Neuronal stem cell (in vitro differentiated cells): Measurements from ENCODE around the gene SOBP.

Source experiments
- DNase-seq: peaks from one replicate; pipeline ENCODE4 v3.0.0-alpha.2; 2013; ENCODE audit warnings: low spot score
- H2AFZ ChIP-seq: one replicate; pipeline ENCODE4 v1.6.1; 2013; ENCODE audit warnings: mild to moderate bottlenecking, low read length, inconsistent platforms
- H2AK5ac ChIP-seq: 2 replicates; pipeline ENCODE4 v1.6.1; 2013; ENCODE audit warnings: low read depth, mild to moderate bottlenecking, inconsistent platforms, low read length, moderate library complexity, mixed read lengths
- H2BK120ac ChIP-seq: 2 replicates; pipeline ENCODE4 v1.6.1; 2013; ENCODE audit warnings: low read depth, mild to moderate bottlenecking, inconsistent platforms, low read length, moderate library complexity, mixed read lengths
- H2BK12ac ChIP-seq: one replicate; pipeline ENCODE4 v1.6.1; 2013; ENCODE audit warnings: low read length, inconsistent platforms
- H2BK15ac ChIP-seq: 2 replicates; pipeline ENCODE4 v1.6.1; 2013; ENCODE audit warnings: mild to moderate bottlenecking, low read length, inconsistent platforms, mixed read lengths
- H2BK5ac ChIP-seq: one replicate; pipeline ENCODE4 v1.6.1; 2013; ENCODE audit warnings: inconsistent platforms, mild to moderate bottlenecking, low read length, moderate library complexity
- H3K14ac ChIP-seq: one replicate; pipeline ENCODE4 v1.6.1; 2013; ENCODE audit warnings: low read length, inconsistent platforms
- H3K18ac ChIP-seq: 2 replicates; pipeline ENCODE4 v1.6.1; 2013; ENCODE audit warnings: low read length, inconsistent platforms
- H3K23ac ChIP-seq: 2 replicates; pipeline ENCODE4 v1.6.1; 2013; ENCODE audit warnings: low read depth, mild to moderate bottlenecking, mixed read lengths, low read length, inconsistent platforms; ENCODE audit not compliant: poor library complexity
- H3K27ac ChIP-seq: replicated peaks from 3 replicates; pipeline ENCODE4 v1.5.1; 2013; ENCODE audit warnings: low read length, inconsistent platforms
- H3K27me3 ChIP-seq, 3 experiments: 2 replicates each; pipeline ENCODE4 v1.6.1; 2013; ENCODE audit warnings: low read length in 3 of 3, mild to moderate bottlenecking in 2 of 3, inconsistent platforms in 1 of 3, low read depth in 1 of 3, mixed read lengths in 1 of 3, moderate library complexity in 1 of 3; ENCODE audit not compliant: control insufficient read depth in 3 of 3, insufficient read depth in 3 of 3
- H3K36me3 ChIP-seq, 2 donors: replicated peaks in 1 of 2; 2 replicates each; pipeline ENCODE4 v1.6.1; 2013; ENCODE audit warnings: low read length in 2 of 2; ENCODE audit not compliant: control insufficient read depth in 2 of 2, insufficient read depth in 2 of 2
- H3K4ac ChIP-seq: 2 replicates; pipeline ENCODE4 v1.6.1; 2013; ENCODE audit warnings: inconsistent platforms, mild to moderate bottlenecking, low read length, moderate library complexity
- H3K4me1 ChIP-seq, 2 donors: 1 replicate in 1 of 2; 2 replicates in 1 of 2; pipeline ENCODE4 v1.6.1; 2013; ENCODE audit warnings: low read length in 2 of 2, low read depth in 1 of 2; ENCODE audit not compliant: control insufficient read depth in 2 of 2, insufficient read depth in 1 of 2
- H3K4me2 ChIP-seq: one replicate; pipeline ENCODE4 v1.6.1; 2013; ENCODE audit warnings: mild to moderate bottlenecking, low read length, inconsistent platforms; ENCODE audit not compliant: insufficient read depth, poor library complexity, severe bottlenecking
- H3K4me3 ChIP-seq, 2 donors: 2 replicates each; pipeline ENCODE4 v1.5.1; 2013; ENCODE audit warnings: low read length in 2 of 2, mild to moderate bottlenecking in 2 of 2, inconsistent platforms in 1 of 2, moderate library complexity in 1 of 2
- H3K79me1 ChIP-seq: one replicate; pipeline ENCODE4 v1.6.1; 2013; ENCODE audit warnings: low read depth, mild to moderate bottlenecking, inconsistent platforms, low read length, moderate library complexity
- H3K9ac ChIP-seq: one replicate; pipeline ENCODE4 v1.6.1; 2013; ENCODE audit warnings: mild to moderate bottlenecking, low read depth, low read length, inconsistent platforms; ENCODE audit not compliant: poor library complexity
- H3K9me3 ChIP-seq, 2 donors: replicated peaks in 1 of 2; 2 replicates each; pipeline versions ENCODE3 to v1.6.1; 2013; ENCODE audit warnings: low read length in 2 of 2, mild to moderate bottlenecking in 2 of 2, inconsistent platforms in 1 of 2, low read depth in 1 of 2, mixed read lengths in 1 of 2, moderate library complexity in 1 of 2; ENCODE audit not compliant: control insufficient read depth in 2 of 2, insufficient read depth in 1 of 2
- H4K8ac ChIP-seq: one replicate; pipeline ENCODE4 v1.6.1; 2013; ENCODE audit warnings: low read depth, mild to moderate bottlenecking, inconsistent platforms, low read length, moderate library complexity
- H4K91ac ChIP-seq: one replicate; pipeline ENCODE4 v1.6.1; 2013; ENCODE audit warnings: low read length, low read depth, mild to moderate bottlenecking, inconsistent platforms; ENCODE audit not compliant: poor library complexity
- WGBS, 2 donors: extraction: QIAGEN DNeasy Blood & Tissue Kit; methylation state at CpG; one replicate each; pipeline ENCODE4 v1.1.7; 2013; ENCODE audit warnings: missing lambda C conversion rate in 2 of 2, mixed read lengths in 1 of 2; ENCODE audit not compliant: insufficient read length in 2 of 2, insufficient replicate concordance in 1 of 2; ENCODE audit errors: extremely low coverage in 2 of 2; 5-methylcytosine and 5-hydroxymethylcytosine counted together

Gene SOBP

DNA sequence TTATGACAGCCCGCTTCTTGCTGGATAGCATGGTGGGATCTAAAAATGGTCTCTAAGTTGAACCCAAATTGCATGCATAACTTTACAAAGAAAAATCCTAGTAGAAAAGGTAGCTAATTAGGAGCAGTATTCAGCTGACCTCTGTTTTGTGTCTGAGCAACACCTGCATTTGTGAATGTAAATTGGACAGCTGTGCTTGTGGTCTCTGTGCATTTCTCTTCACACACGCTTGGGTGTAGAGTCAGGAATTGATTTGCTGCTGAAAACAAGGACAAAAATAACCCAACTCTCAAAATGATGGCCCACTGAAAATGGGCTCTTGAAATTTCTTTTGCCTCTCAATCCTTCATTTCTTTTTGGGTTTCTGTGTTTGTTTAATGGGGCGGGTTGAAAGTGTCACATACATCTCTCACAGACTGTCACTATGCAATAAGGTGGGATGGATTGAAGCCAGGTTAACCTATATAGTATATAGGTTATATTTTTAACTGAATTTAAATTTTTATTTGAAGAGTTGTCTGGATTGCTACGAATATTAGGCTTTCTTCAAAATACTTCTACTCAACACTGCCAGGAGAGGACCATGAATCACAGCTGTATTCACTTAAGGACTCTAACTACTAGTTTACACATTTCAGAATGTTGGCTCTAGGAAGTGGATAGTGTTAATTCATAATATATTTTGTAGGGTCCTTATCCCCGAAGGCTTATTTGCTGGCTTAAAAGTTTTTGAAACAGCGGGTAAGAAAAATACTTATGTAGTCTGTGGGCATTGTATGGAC lies 46.5 kb downstream of the SOBP start:
- H3K27ac ChIP-seq: peak overlapping the region; percentile 38
- WGBS, 2 donors: no CpG with 5 or more reads among the region's 6 CpGs
- H3K4me2 ChIP-seq: no peak overlapping the region
- H3K4me3 ChIP-seq: no peak overlapping the region
- no peak overlapping the region for H2BK15ac ChIP-seq
- H3K79me1 ChIP-seq: no peaks in the 10 kb centered on the region
- H2BK5ac ChIP-seq: no peak overlapping the region
- H4K8ac ChIP-seq: no peak overlapping the region
- H2BK120ac ChIP-seq: no peak overlapping the region
- H3K18ac ChIP-seq: no peak overlapping the region
- no peak overlapping the region for H2AFZ ChIP-seq
- H3K9ac ChIP-seq: no peak overlapping the region
- no peak overlapping the region for H4K91ac ChIP-seq
- H3K36me3 ChIP-seq: peaks cover 0 to 53% of the 10 kb centered on the region in 2 donors
- no peak for DNase-seq
- H3K27me3 ChIP-seq: no peaks in the 10 kb centered on the region
- peaks cover 32 to 60% of the 10 kb centered on the region in 2 donors for H3K4me1 ChIP-seq
- H2BK12ac ChIP-seq: no peak overlapping the region
- no peak overlapping the region for H3K14ac ChIP-seq
- no peak overlapping the region for H2AK5ac ChIP-seq
- no peaks in the 10 kb centered on the region for H3K9me3 ChIP-seq
- no peak overlapping the region for H3K23ac ChIP-seq
- H3K4ac ChIP-seq: no peak overlapping the region

DNA sequence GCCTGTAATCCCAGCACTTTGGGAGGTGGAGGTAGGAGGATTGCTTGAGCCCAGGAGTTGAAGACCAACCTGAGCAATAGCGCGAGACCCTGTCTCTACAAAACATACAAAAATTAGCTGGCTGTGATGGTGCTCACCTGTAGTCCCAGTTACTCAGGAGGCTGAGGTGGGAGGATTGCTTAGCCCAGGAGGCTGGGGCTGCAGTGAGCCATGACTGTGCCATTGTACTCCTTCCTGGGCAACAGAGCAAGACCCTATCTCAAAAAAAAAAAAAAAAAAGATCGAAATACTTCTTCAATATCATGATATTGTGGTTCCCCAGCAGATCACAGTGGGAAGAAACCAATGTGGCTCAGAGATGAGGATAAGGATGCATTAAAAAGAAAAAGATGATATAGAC lies 47.6 kb downstream of the SOBP start:
- Histone ChIP-seq H3K4me3 (no peak overlapping the region), H2BK120ac (no peak overlapping the region), H3K4me1 (peaks cover 32 to 55% of the 10 kb centered on the region in 2 donors), H2AK5ac (no peak overlapping the region), H3K27ac (no peak overlapping the region), H3K14ac (no peak overlapping the region), H2AFZ (no peak overlapping the region), H3K9me3 (no peaks in the 10 kb centered on the region), H2BK5ac (no peak overlapping the region), H2BK15ac (no peak overlapping the region), H3K18ac (no peak overlapping the region), H4K8ac (no peak overlapping the region), H3K9ac (no peak overlapping the region), H3K4me2 (no peak overlapping the region), H3K23ac (no peak overlapping the region), H4K91ac (no peak overlapping the region), H3K36me3 (peaks cover 0 to 47% of the 10 kb centered on the region in 2 donors), H3K27me3 (no peaks in the 10 kb centered on the region), H2BK12ac (no peak overlapping the region), H3K79me1 (no peaks in the 10 kb centered on the region), H3K4ac (no peak overlapping the region)
- DNase-seq: no peak
- WGBS, 2 donors: no CpG with 5 or more reads among the region's 3 CpGs

DNA sequence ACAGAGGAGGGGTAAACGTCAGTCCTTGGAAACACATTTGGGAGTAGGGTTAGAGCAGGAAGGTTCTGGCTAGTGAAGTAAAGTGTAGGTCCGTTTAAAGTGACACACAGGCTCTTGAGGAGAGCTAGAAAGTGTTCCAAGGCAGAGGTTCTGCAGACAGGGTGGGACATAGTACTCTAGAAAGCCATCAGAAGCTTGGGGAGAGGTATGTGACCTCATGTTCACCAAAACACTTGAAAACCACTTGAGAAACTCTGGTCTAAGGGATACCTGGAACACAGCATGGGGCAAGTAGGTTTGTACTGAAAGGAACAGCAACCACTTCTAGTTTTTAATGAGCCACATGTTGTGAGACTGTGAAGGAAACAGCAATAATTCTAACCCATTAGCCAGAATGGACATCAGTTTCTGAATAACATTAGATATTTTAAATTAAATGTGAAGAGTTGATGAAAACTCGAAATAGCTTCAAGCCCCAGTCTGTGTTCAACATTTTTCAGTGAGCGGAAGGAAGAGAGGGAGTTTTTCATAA lies 49.0 kb downstream of the SOBP start:
- no peak overlapping the region for H3K14ac ChIP-seq
- H3K36me3 ChIP-seq: peaks cover 0 to 49% of the 10 kb centered on the region in 2 donors
- no peak overlapping the region for H3K18ac ChIP-seq
- no peaks in the 10 kb centered on the region for H3K9me3 ChIP-seq
- no peak overlapping the region for H3K23ac ChIP-seq
- no peak for DNase-seq
- no peak overlapping the region for H4K91ac ChIP-seq
- WGBS, 2 donors: no CpG with 5 or more reads among the region's 4 CpGs
- no peak overlapping the region for H2BK15ac ChIP-seq
- H4K8ac ChIP-seq: no peak overlapping the region
- H3K4me2 ChIP-seq: no peak overlapping the region
- H3K27ac ChIP-seq: no peak overlapping the region
- H2AK5ac ChIP-seq: no peak overlapping the region
- H3K4me3 ChIP-seq: no peak overlapping the region
- H3K4me1 ChIP-seq: peaks cover 24 to 49% of the 10 kb centered on the region in 2 donors
- H2BK5ac ChIP-seq: no peak overlapping the region
- no peak overlapping the region for H3K4ac ChIP-seq
- H2AFZ ChIP-seq: no peak overlapping the region
- no peak overlapping the region for H2BK12ac ChIP-seq
- no peak overlapping the region for H2BK120ac ChIP-seq
- no peaks in the 10 kb centered on the region for H3K27me3 ChIP-seq
- no peak overlapping the region for H3K9ac ChIP-seq
- H3K79me1 ChIP-seq: no peaks in the 10 kb centered on the region

DNA sequence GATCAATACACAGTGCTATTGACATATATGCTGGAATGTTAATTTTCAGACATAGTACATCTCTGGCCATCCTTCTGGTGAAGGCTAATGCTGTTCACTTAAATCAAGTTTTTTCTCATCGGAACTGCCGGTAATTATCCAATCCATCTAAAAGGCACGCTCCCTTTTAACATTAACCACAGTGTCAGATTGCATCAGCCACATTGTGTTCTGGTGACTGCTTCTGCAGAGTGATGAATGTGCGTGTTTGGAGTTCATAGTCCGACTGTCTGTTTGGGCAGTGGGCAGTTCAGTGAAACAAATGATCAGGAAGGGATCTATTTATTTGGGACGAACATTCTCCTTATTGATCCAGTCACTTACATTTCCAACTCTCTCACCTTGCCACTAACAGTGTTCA lies 49.5 kb downstream of the SOBP start:
- H2BK12ac ChIP-seq: no peak overlapping the region
- no peak overlapping the region for H3K4me2 ChIP-seq
- no peak overlapping the region for H4K91ac ChIP-seq
- no peaks in the 10 kb centered on the region for H3K9me3 ChIP-seq
- no peak overlapping the region for H3K23ac ChIP-seq
- no peak overlapping the region for H2AK5ac ChIP-seq
- peaks cover 0 to 49% of the 10 kb centered on the region in 2 donors for H3K36me3 ChIP-seq
- no peaks in the 10 kb centered on the region for H3K27me3 ChIP-seq
- no peak overlapping the region for H2AFZ ChIP-seq
- no peak overlapping the region for H3K27ac ChIP-seq
- H3K4ac ChIP-seq: no peak overlapping the region
- no peak overlapping the region for H3K9ac ChIP-seq
- H3K18ac ChIP-seq: no peak overlapping the region
- peaks cover 21 to 44% of the 10 kb centered on the region in 2 donors for H3K4me1 ChIP-seq
- H3K79me1 ChIP-seq: no peaks in the 10 kb centered on the region
- H4K8ac ChIP-seq: no peak overlapping the region
- no peak overlapping the region for H2BK5ac ChIP-seq
- DNase-seq: no peak
- H3K14ac ChIP-seq: no peak overlapping the region
- no peak overlapping the region for H3K4me3 ChIP-seq
- no CpG with 5 or more reads among the region's 6 CpGs for WGBS, 2 donors
- no peak overlapping the region for H2BK120ac ChIP-seq
- H2BK15ac ChIP-seq: no peak overlapping the region
